Activated CD8-positive, alpha-beta memory T cell treated with anti-CD3 and anti-CD28 coated beads, Interleukin-2, amount 50 U/mL, for 1 hour (primary cell): Measurements from ENCODE around the gene NEURL3.
"Not testable (repeated sequence)": the region's sequence is repeated elsewhere in the genome, so short reads cannot be mapped to it uniquely, and the experiment has no call there.

Source experiments
- DNase-seq: peaks from one replicate; pipeline ENCODE4 v3.0.0-alpha.2; 2020; ENCODE audit errors: extremely low read depth

NEURL3 gene

DNA sequence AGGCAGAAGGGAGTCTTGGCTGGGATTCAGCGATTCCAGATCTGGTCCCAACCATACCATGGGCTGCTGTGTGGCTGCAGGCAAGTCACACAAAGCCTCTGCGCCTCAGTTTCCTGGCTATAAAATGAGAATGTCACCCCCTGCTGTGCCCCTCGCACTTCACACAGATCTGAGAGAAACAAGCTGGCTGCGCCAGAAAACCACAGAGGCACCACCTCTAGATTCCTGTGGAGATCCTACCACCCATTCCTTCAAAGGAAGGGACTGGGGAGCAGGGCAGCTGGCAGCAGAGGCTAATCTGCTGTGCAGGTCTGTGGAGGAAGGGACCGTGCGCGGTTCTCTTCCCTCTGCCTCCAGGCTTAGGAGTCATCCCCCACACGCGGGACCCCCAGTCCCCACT, 19.8 kb downstream of the NEURL3 start:
- DNase-seq: no peak

GRCh38 chr2:96484091-96484490, 21.1 kb downstream of the NEURL3 start:
- no peak for DNase-seq

DNA sequence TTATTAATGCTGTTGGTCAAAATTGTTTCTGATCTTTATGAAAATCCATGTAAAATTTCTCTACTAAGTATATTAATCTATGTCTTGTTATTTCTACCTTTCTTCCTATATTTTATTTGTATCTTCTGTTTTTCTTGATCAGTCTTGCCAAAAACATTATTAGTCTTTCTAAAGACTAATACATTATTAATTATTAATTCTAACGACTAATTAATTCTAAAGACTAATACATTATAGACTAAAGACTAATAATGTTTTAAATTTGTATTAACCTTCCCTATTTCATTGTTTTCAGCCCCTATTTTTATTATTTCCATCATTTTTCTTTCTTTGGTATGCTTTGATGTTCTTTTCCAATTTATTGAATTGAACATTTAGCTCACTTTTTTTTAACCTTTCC, 27.7 kb downstream of the NEURL3 start:
- DNase-seq: no peak

GRCh38 chr2:96471772-96472171, 33.4 kb downstream of the NEURL3 start:
- no peak for DNase-seq

DNA sequence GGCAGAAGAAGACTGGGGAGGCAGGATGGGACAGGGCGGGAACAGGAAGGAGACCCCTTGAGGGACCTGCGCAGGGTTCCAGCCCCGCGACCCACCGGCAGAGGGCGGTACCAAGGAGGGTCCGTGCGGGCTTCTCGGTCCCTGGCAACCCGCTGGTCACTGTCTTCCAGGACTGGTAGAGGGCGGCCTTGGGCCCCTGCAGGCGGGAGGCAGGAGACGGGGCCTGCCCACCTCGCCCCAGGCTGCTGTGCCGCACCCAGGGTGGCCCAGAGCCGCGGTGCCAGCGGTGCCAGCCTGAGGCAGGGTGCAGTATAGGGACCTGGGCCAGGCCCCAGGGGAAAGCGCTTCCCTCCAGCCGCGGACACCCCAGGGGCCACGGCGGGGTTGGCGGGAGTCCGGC, 34.5 kb downstream of the NEURL3 start:
- DNase-seq: no peak

- DNase-seq: no peak
Measured at GRCh38 chr2:96470109-96470508, 35.0 kb downstream of the NEURL3 start.

DNA sequence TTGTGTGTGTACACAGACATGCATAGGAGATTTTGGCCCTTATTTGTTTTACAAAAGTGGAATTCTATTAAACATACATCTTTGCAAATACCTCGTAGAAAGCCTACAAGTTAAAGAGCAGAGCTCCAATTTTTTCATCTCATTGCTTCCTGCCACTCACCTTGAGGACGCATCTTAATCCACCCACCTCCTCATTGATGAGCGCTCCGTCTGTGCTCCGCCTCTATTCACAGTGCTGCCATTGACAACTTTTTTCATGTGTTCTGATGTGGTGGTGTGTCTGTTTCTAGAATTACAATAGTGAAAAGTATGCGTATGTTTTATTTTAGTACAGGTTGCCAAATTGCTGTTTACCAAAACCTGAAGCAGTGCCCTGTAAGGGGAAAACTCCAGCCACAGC, 36.3 kb downstream of the NEURL3 start:
- DNase-seq: no peak

DNA sequence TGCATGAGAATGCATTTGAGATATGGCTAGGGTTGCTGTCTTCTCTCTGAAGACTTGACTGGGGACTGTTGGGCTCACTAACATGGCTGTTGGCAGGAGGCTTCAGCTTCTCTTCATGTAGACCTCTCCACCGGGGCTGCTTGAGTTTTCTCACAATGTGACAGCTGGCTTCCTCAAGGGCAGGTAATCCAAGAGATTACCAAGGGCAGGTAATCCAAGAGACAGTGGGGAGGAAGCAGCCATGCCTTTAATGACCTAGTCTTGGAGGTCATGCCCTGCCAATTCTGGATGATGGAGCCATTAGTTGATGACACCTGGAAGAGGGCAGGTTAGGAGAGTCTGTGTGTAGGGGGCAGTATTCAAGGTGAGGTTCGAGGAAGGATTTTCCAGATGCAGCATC, 40.5 kb downstream of the NEURL3 start:
- no peak for DNase-seq

DNA sequence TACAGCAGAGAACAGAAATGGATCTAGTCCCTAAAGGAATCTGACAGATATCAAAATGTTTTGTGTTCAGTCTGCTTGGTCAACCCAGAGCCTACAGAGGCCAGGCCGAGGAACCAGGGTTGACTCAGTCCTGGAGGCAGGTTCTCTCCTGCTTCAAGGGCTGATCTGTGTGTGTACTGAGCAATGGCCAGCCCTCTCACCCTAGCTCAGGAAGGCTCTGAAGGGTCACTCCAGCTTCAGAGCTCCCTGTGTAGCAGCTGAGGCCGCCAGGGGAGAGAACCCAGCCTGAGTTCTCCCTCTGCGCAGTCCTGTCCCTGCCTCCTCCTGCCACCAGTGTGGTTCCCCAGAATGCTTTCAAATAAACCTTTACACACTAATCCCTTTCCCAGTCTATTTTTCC, 41.1 kb downstream of the NEURL3 start:
- no peak for DNase-seq

- DNase-seq: no peak
Measured at GRCh38 chr2:96463119-96463518, 42.0 kb downstream of the NEURL3 start.

DNA sequence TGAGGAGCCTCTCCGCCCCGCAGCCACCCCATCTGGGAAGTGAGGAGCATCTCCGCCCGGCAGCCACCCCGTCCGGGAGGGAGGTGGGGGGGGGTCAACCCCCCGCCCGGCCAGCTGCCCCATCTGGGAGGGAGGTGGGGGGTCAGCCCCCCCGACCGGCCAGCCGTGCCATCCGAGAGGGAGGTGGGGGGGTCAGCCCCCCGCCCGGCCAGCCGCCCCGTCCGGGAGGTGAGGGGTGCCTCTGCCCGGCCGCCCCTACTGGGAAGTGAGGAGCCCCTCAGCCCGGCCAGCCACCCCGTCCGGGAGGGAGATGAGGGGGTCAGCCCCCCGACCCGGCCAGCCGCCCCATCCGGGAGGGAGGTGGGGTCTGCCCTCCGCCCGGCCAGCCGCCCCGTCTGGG, 43.5 kb downstream of the NEURL3 start:
- not testable (repeated sequence) for DNase-seq

DNA sequence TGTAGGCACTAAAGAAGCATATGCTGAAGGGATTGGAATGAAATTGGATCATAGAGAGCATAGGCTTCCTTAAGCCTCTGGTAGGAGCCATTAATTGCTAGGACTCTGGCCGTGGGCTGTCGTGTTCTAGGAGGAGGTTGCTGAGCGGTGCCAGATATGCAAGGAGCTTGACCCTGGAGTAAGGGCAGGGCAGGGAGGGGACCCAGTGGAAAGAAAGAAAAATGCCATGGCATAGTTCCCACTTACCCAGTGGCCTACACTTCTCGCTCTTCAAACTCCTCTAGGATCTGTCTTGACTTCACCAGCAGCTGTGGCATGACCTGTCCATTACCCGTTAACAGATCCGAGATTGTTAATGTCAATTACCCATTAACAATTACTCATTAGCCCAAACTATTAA, 53.1 kb downstream of the NEURL3 start:
- no peak for DNase-seq

DNA sequence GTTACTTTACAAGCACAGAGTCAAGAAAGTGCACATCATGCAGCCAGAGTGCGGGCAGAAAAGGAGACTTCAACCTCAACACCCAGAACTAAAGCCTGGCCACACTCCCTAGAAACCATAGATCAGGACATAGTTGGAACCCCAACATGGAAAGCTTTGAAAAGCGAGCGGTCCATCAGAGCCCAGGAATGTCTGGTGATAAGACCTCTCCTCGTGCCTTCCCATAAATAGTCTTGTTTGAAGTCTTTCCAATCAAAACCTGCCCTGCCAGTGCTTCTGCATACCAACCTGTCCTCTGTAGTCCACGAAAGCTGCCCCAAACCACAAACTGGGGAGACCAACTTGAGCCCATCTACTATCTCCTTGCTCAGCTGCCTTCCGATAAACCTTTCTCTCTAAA, 55.5 kb downstream of the NEURL3 start:
- DNase-seq: no peak

DNA sequence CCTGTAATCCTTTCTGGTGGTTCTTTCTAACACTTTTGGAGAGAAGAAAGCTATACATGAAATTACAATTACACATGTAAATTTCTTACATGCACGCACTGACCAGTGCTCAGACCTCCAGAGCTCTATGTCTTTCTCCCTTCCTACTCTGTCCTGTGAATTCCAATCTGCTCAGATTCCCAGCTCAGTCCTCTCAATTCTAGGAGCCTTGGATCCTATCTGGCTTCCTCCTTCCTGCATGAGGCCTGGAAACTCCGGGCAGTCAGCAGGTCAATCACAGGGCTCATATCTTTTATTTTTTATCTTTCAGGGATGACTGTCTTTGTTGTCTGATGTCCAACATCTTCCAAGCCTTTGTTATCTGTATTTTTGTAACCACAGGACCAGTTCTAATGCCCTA, 56.0 kb downstream of the NEURL3 start:
- DNase-seq: no peak

GRCh38 chr2:96447726-96448125, 57.4 kb downstream of the NEURL3 start:
- DNase-seq: no peak
